ENCODE measurements around the gene KRTAP5-6.
"Not testable (repeated sequence)": the region's sequence is repeated elsewhere in the genome, so short reads cannot be mapped to it uniquely, and the experiment has no call there.

KRTAP5-6 gene

GRCh38 chr11:1682225-1682905 is 14.6 kb upstream of the KRTAP5-6 start:
- in situ Hi-C loops (cut with MboI; ENCODE audit: low sequenced_read_pairs): no loop called here

GRCh38 chr11:1683216-1683615 is 13.8 kb upstream of the KRTAP5-6 start:
- in situ Hi-C loops (cut with MboI; ENCODE audit: low sequenced_read_pairs): not testable (repeated sequence)

GRCh38 chr11:1683904-1684572 is 13.0 kb upstream of the KRTAP5-6 start:
- in situ Hi-C loops (cut with MboI; ENCODE audit: low sequenced_read_pairs): not testable (repeated sequence)

- in situ Hi-C loops (cut with MboI; ENCODE audit: low sequenced_read_pairs): not testable (repeated sequence)
These were observed 11.8 kb upstream of the KRTAP5-6 start for GRCh38 chr11:1684886-1685874.

GRCh38 chr11:1686220-1686619 is 10.8 kb upstream of the KRTAP5-6 start:
- in situ Hi-C loops (cut with MboI; ENCODE audit: low sequenced_read_pairs): not testable (repeated sequence)

- in situ Hi-C loops (cut with MboI; ENCODE audit: low sequenced_read_pairs): not testable (repeated sequence)
These were observed 8.6 kb upstream of the KRTAP5-6 start for GRCh38 chr11:1688336-1688947.

GRCh38 chr11:1689250-1690166 is 7.5 kb upstream of the KRTAP5-6 start:
- in situ Hi-C loops (cut with MboI; ENCODE audit: low sequenced_read_pairs): not testable (repeated sequence)

- in situ Hi-C loops (cut with MboI; ENCODE audit: low sequenced_read_pairs): no loop called here
These were observed 6.6 kb upstream of the KRTAP5-6 start for GRCh38 chr11:1690167-1691025.

- in situ Hi-C loops (cut with MboI; ENCODE audit: low sequenced_read_pairs): no loop called here
These were observed 5.7 kb upstream of the KRTAP5-6 start for GRCh38 chr11:1691026-1691877.

GRCh38 chr11:1691878-1692707 is 4.9 kb upstream of the KRTAP5-6 start:
- in situ Hi-C loops (cut with MboI; ENCODE audit: low sequenced_read_pairs): no loop called here

- in situ Hi-C loops (cut with MboI; ENCODE audit: low sequenced_read_pairs): no loop called here
These were observed 4.2 kb upstream of the KRTAP5-6 start for GRCh38 chr11:1692708-1693326.

- in situ Hi-C loops (cut with MboI; ENCODE audit: low sequenced_read_pairs): no loop called here
These were observed 3.5 kb upstream of the KRTAP5-6 start for GRCh38 chr11:1693327-1694063.

- in situ Hi-C loops (cut with MboI; ENCODE audit: low sequenced_read_pairs): no loop called here
These were observed 2.7 kb upstream of the KRTAP5-6 start for GRCh38 chr11:1694064-1694845.

- in situ Hi-C loops (cut with MboI; ENCODE audit: low sequenced_read_pairs): no loop called here
These were observed 2.0 kb upstream of the KRTAP5-6 start for GRCh38 chr11:1694846-1695547.
